ENCODE results near the gene PLD6. TPM values are rescaled to one million over a fixed set of nuclear protein-coding genes. Genes with fewer than 3 reads are reported as not detected.

Gene PLD6
- total RNA-seq, 1 experiment from 2014 or later, result 8.0 TPM

DNA sequence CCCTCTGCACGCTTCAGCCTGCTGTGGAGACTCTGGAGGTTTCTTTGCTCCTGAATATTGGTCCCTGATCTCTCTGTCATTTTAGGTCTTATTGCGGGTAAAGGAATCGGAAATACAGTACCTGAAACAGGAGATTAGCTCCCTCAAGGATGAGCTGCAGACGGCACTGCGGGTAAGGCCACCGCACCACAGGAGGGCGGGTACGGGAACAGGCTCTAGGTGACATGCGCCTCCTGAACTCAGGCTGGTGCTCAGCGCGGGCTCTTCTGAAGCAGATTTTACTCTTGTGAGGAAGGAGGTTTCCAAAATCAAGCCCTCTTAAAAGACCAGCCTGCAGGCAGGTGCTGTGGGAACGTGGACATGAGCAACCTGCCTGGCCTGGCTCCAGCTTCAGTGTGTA, 29.8 kb downstream of the PLD6 start:
- H3K36me3 Mint-ChIP-seq (ENCODE audit: insufficient read depth, unreplicated experiment), result peaks cover 97% of the 10 kb centered on the region
- H3K27ac Mint-ChIP-seq (ENCODE audit: unreplicated experiment), result no peak overlapping the region
- intact Hi-C loops (cut with micrococcal nuclease; ENCODE audit: unreplicated experiment), result no loop called here
- H3K36me3 ChIP-seq (ENCODE audit: control insufficient read depth, insufficient read depth, low read length), result peaks cover 1% of the 10 kb centered on the region
- no peak overlapping the region for H3K4me3 Mint-ChIP-seq (ENCODE audit: unreplicated experiment)
- BruUV-seq (replicated peaks), result no TSS peak
- no peak for TF ChIP-seq CTCF (IDR thresholded peaks at IDR 0.05; ENCODE audit: insufficient read depth in 1 of 2, low read depth in 1 of 2, low read length in 1 of 2, severe bottlenecking in 1 of 2, unreplicated experiment in 1 of 2)
- H3K27me3 Mint-ChIP-seq (ENCODE audit: insufficient read depth, unreplicated experiment), result no peaks in the 10 kb centered on the region
- no peak overlapping the region for H3K4me3 ChIP-seq (ENCODE audit: low read depth, low read length)
- POLR2A ChIA-PET, result no interaction called here
- H3K4me1 ChIP-seq, result no peaks in the 10 kb centered on the region
- CTCF ChIA-PET, result no interaction called here
- H3K9me3 ChIP-seq, result no peaks in the 10 kb centered on the region
- DNase-seq, result no peak
- H3K27me3 ChIP-seq (replicated peaks; ENCODE audit: control insufficient read depth, insufficient read depth, low read length), result no peaks in the 10 kb centered on the region
- no peaks in the 10 kb centered on the region for H3K9me3 Mint-ChIP-seq (ENCODE audit: unreplicated experiment)
- no peaks in the 10 kb centered on the region for H3K4me1 Mint-ChIP-seq (ENCODE audit: low read depth, unreplicated experiment)

GRCh38 chr17:17175917-17176316, 30.2 kb downstream of the PLD6 start:
- intact Hi-C loops (cut with micrococcal nuclease; ENCODE audit: unreplicated experiment), result no loop called here
- no peaks in the 10 kb centered on the region for H3K4me1 ChIP-seq
- Mint-ChIP-seq H3K9me3 (ENCODE audit: unreplicated experiment) (no peaks in the 10 kb centered on the region), H3K4me1 (ENCODE audit: low read depth, unreplicated experiment) (no peaks in the 10 kb centered on the region), H3K4me3 (ENCODE audit: unreplicated experiment) (no peak overlapping the region), H3K27me3 (ENCODE audit: insufficient read depth, unreplicated experiment) (no peaks in the 10 kb centered on the region), H3K27ac (ENCODE audit: unreplicated experiment) (no peak overlapping the region), H3K36me3 (ENCODE audit: insufficient read depth, unreplicated experiment) (peaks cover 97% of the 10 kb centered on the region)
- no TSS peak for BruUV-seq (replicated peaks)
- TF ChIP-seq CTCF (IDR thresholded peaks at IDR 0.05; ENCODE audit: insufficient read depth in 1 of 2, low read depth in 1 of 2, low read length in 1 of 2, severe bottlenecking in 1 of 2, unreplicated experiment in 1 of 2), result no peak
- DNase-seq, result no peak
- H3K36me3 ChIP-seq (ENCODE audit: control insufficient read depth, insufficient read depth, low read length), result peaks cover 1% of the 10 kb centered on the region
- no peaks in the 10 kb centered on the region for H3K9me3 ChIP-seq
- POLR2A ChIA-PET, result no interaction called here
- no peaks in the 10 kb centered on the region for H3K27me3 ChIP-seq (replicated peaks; ENCODE audit: control insufficient read depth, insufficient read depth, low read length)
- CTCF ChIA-PET, result no interaction called here
- H3K4me3 ChIP-seq (ENCODE audit: low read depth, low read length), result no peak overlapping the region

DNA sequence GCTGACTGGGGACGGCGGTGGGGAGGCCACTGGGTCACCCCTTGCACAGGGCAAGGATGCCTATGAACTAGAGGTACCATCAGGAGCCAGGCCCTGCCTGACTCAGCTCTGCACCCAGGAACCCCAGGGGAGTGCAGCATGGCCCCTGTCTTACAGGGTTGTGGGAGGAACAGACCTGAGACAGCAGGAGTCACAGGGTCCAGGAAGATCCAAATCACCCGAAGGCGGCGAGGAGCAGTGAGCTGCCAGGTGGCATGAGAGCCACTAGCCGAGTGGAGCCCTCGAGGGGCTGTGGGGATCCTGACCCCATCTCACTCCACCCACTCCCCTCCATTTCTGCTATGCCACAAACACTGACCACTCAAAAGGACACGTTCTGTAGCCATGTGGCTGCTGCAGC, 30.8 kb downstream of the PLD6 start:
- no peaks in the 10 kb centered on the region for H3K4me1 ChIP-seq
- peaks cover 97% of the 10 kb centered on the region for H3K36me3 Mint-ChIP-seq (ENCODE audit: insufficient read depth, unreplicated experiment)
- CTCF ChIA-PET, result no interaction called here
- no peaks in the 10 kb centered on the region for H3K4me1 Mint-ChIP-seq (ENCODE audit: low read depth, unreplicated experiment)
- intact Hi-C loops (cut with micrococcal nuclease; ENCODE audit: unreplicated experiment), result no loop called here
- H3K9me3 ChIP-seq, result no peaks in the 10 kb centered on the region
- DNase-seq, result no peak
- no peak overlapping the region for H3K4me3 ChIP-seq (ENCODE audit: low read depth, low read length)
- no peaks in the 10 kb centered on the region for H3K27me3 ChIP-seq (replicated peaks; ENCODE audit: control insufficient read depth, insufficient read depth, low read length)
- no peaks in the 10 kb centered on the region for H3K27me3 Mint-ChIP-seq (ENCODE audit: insufficient read depth, unreplicated experiment)
- no TSS peak for BruUV-seq (replicated peaks)
- H3K9me3 Mint-ChIP-seq (ENCODE audit: unreplicated experiment), result no peaks in the 10 kb centered on the region
- TF ChIP-seq CTCF (IDR thresholded peaks at IDR 0.05; ENCODE audit: insufficient read depth in 1 of 2, low read depth in 1 of 2, low read length in 1 of 2, severe bottlenecking in 1 of 2, unreplicated experiment in 1 of 2), result no peak
- POLR2A ChIA-PET, result no interaction called here
- H3K4me3 Mint-ChIP-seq (ENCODE audit: unreplicated experiment), result no peak overlapping the region
- H3K36me3 ChIP-seq (ENCODE audit: control insufficient read depth, insufficient read depth, low read length), result peaks cover 1% of the 10 kb centered on the region
- no peak overlapping the region for H3K27ac Mint-ChIP-seq (ENCODE audit: unreplicated experiment)

Data from Caco-2 (cell line).